ENCODE data around the gene ROBO1.

ROBO1 gene

DNA sequence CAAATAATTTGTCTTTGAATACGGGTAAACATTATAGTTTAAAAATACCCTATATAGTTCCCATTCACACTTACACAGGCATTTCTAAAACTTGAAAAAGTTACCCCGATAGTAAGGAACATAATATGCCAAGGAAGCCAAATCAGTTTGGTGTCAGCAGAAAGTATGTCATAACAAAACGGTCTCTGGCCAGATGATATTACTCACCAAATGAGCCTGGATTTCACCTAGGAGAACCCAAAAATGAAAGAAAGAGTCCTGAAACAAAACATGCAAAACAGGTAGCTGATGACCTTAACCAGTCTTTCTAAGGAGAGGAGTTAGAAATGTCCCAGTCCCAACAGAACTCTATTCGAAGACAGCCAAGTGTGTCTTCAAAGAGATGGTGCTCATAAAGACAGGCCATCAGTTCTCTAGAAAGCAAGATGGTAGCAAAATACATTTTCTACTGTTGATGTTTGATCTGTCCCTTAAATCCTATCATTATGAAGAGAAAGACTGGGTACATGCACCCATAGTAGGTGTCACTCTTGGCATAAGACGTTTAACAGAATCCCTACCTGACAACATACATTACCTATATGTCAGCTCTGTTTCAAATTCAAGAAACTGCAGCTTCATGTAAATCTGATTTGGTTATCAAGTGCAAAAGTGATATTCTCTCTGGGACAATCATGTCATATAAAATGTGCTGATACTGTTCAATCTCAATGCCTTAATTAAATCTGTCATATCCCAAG, 942.5 kb downstream of the ROBO1 start:
- no peak for DNase-seq

DNA sequence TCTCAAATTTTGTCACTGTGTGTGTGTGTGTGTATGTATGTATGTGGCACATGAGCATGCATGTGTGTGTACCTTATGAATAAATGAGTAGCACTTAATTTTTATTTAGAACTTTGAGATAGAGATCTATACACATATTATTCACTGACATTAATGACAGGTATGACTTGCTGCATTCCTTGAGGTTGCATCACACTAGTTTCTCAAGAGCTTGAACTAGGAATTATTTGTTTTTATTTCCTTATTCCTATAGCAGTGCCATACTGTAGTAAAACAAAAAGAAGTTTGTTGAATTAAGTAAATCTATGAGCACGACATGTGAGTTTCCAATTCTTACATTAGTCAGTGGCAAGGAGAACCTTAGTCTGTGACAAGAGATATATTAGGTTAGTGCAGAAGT, 943.9 kb downstream of the ROBO1 start:
- no peak for DNase-seq

DNA sequence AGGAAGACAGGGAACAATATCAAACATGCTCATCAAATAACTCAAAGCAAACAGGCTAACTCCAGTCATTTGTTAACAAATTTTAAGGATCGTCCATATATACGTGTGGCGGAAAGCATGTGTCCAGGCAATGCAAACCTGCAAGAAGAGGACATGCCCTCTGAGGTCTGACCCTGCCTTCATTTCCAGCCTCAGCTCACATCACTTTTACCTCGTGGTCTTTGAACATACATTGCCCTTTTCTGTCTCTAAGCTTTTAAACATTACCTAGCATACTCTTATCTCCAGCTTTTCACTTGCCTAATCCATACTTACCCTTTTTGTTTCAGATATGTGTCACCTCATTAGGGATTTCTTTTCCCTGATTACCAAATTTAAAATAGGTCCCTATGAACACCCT, 944.4 kb downstream of the ROBO1 start:
- DNase-seq, result no peak

GRCh38 chr3:78822726-78823125, 945.1 kb downstream of the ROBO1 start:
- DNase-seq, result no peak

GRCh38 chr3:78820542-78820941, 947.3 kb downstream of the ROBO1 start:
- DNase-seq, result no peak

DNA sequence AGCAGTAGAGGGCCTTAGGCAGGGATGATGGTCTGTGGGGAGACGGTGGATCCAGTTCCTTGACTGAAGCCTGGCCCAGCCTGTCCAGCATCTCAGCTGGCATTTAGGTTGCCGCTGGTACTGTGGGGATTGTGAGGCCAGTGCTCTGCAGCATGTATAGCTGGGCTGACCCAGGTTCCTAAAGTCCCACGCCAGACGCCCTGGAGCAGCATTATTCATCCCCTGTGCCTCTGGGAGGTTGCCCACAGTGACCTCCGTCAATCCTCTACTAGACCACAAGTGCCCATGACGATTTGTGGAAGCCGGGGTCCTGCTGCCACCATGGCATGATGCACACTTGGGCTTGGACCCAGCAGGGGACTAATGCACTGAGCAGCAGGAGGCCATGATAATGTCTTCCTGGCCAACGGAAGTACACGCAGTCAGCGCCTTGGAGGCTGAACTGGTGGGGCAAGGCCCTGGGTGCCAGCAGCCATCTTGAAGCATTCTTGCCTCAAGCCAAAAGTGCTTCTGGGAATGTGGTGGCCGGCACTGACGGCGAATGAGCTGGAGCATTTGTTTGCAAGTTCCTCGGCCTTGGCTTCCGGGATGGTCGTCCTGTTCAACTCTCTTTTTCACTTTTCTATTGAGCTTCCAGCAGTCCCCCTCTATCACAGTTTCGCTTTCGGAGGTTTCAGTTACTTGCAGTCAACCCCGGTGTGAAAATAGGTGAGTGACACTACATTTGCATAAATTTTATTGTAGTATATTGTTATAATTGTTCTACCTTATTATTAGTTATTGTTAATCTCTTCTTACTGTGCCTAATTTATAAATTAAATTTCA, 949.4 kb downstream of the ROBO1 start:
- no peak for DNase-seq

GRCh38 chr3:78814893-78815562, 952.8 kb downstream of the ROBO1 start:
- no peak for DNase-seq

DNA sequence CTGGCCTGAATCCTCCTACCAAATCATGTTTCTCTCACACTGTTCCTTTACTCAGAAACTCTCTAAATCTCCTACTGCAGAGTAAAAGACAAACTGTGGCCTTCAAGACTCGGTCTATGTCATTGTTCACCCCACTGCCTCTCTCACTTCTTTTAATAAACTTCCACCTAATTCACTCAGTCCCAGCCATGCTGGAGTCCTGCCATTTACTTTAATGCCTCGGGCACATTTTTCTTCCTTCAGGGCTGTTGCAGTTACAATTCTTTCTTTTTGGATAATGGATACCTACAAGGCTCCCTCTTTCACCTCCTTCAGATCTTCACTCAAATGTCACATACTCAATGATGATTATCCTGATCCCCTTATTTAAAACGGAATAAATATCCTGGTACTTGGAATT, 955.6 kb downstream of the ROBO1 start:
- no peak for DNase-seq

DNA sequence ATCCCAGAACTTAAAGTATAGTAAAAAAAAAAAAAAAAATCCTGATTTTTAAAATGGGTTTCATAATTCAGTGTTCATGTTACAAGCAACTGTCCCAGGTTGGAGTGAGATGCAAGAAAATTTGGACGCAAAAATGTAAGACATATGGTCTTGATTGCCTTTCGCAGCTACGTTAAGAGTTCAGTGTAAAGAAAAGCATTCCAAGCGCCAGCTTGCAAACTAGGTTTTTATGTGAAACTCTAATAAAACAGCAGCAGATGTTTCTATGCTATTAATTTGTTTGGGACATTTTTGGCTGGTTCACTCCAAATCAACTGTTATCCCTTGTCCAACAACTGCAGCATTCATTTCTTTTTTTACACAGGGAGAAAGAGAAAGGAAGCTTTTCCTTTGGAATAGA, 957.8 kb downstream of the ROBO1 start:
- DNase-seq, result no peak

GRCh38 chr3:78804251-78805037, 963.4 kb downstream of the ROBO1 start:
- no peak for DNase-seq

GRCh38 chr3:78802562-78802930, 965.3 kb downstream of the ROBO1 start:
- DNase-seq, result no peak

GRCh38 chr3:78801926-78802561, 965.8 kb downstream of the ROBO1 start:
- DNase-seq, result no peak

GRCh38 chr3:78799681-78800080, 968.1 kb downstream of the ROBO1 start:
- DNase-seq, result no peak

DNA sequence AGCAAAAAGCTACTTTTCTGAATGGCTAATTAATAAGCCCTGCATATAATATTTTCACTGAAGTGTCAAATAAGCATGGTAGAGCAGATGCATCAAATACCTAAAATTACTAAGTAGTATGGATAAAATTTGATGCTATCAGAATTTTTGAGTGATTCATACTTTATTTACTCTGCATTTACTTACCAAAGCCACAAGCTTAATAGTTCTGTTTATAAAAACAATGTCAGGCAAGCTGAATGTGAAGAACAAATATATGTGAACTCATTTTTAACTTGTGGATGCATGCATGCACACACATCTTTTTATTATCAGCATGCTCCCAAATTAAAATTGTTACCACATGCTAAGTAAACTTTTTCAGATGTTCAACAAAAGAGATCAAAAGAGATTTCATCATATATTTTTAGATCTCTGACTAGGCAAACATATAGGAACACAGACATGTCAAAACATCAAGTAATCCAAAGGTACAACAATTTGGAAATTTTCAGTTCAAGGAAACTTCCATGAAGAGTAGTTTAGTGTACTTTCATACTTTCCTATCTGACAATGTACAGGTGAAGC, 969.4 kb downstream of the ROBO1 start:
- DNase-seq, result no peak

- no peak for DNase-seq
These were observed 973.4 kb downstream of the ROBO1 start for GRCh38 chr3:78794431-78794830.

GRCh38 chr3:78792733-78793132, 975.1 kb downstream of the ROBO1 start:
- no peak for DNase-seq

GRCh38 chr3:78792212-78792611, 975.6 kb downstream of the ROBO1 start:
- DNase-seq, result no peak

GRCh38 chr3:78791753-78792152, 976.0 kb downstream of the ROBO1 start:
- DNase-seq, result no peak

DNA sequence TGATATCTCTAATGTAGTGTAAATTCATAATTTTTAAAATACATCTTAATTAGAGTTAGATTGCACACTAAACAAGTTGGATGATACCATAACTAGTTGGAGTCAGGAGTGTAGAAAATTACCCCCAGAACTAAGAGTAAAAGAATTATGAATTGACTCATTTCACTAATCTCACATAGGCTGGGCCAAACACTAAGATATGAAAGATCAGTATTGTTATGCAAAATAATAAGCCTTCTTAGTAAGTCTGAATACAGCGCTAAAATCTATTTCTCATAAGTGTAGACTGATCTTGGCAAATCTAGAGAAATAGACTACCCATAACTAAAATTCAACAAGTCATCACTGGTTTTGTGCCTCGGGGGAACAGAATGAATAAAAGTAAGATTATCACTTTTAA, 979.0 kb downstream of the ROBO1 start:
- DNase-seq, result no peak

DNA sequence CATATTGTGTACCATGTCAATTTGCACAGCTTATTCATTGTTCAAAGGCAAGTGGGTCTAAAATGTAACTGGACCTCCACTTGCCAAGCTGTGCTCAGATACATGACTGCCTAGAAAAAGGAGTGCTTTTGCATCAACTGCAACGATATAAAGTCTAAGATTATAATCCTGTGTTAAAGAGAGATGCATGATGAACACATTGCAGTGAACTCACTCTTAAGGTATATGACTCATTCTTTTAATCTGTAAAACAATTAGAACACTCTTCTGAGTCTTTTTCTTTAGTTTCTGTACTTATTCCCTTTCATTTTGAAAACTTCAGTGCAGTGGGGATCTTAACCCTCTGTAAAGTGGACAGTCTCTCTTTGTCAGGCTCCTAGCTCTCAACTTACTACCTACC, 982.8 kb downstream of the ROBO1 start:
- DNase-seq, result no peak

- DNase-seq, result no peak
These were observed 986.4 kb downstream of the ROBO1 start for GRCh38 chr3:78781351-78781750.
